PC-3 (cell line): Measurements from ENCODE around the gene NCR2. TPM values are rescaled to one million over a fixed set of nuclear protein-coding genes. Genes with fewer than 3 reads are reported as not detected.

Experiments
- ATAC-seq: fragments of 200-7000 bp; cut with Tn5 transposase; 2 replicates; pipeline ENCODE4 v1.9.1; 2020; ENCODE audit warnings: mild to moderate bottlenecking, moderate library complexity
- BruUV-seq: library from RNA; stranded (reverse); fragments of 400-500 nt; replicated peaks from 2 replicates; lab custom pipeline; 2021; lab: Mats Ljungman, UMichigan
- CTCF ChIA-PET: fragments of 300-600 bp; sonication (Branson Sonifier 250); formaldehyde crosslinking; loops from one replicate; lab custom pipeline; 2022; ENCODE audit warnings: antibody characterized with exemption; lab: Charles Lee
- POLR2A ChIA-PET: fragments of 300-600 bp; sonication (Branson Sonifier 250); formaldehyde crosslinking; loops from one replicate; lab custom pipeline; 2022; ENCODE audit warnings: antibody characterized with exemption; ENCODE audit not compliant: unreplicated experiment; lab: Charles Lee
- DNase-seq: peaks from one replicate; pipeline ENCODE4 v3.0.0-alpha.2; 2015
- H2AFZ ChIP-seq: fragments of 300-600 bp; sonication (generic); 2 replicates; pipeline ENCODE4 v1.6.0; 2016; ENCODE audit warnings: antibody characterized with exemption, low read length
- H3F3A ChIP-seq: fragments of 300-600 bp; sonication (generic); one replicate; pipeline ENCODE4 v1.6.0; 2017; ENCODE audit warnings: antibody characterized with exemption, low read length, control low read depth, mild to moderate bottlenecking; ENCODE audit not compliant: unreplicated experiment
- H3K27ac ChIP-seq: fragments of 300-600 bp; sonication (generic); 2 replicates; pipeline ENCODE4 v1.5.1; 2016; ENCODE audit warnings: mild to moderate bottlenecking, low read length
- H3K27me3 ChIP-seq: fragments of 300-600 bp; sonication (generic); 2 replicates; pipeline ENCODE4 v1.6.1; 2016; ENCODE audit warnings: low read length, mixed read lengths
- H3K36me3 ChIP-seq: fragments of 300-600 bp; sonication (generic); 2 replicates; pipeline ENCODE4 v1.6.1; 2016; ENCODE audit warnings: low read depth, mixed run types, low read length, mixed read lengths
- H3K4me1 ChIP-seq: fragments of 300-600 bp; sonication (generic); 2 replicates; pipeline ENCODE4 v1.5.1; 2016; ENCODE audit warnings: low read length; ENCODE audit not compliant: insufficient read depth
- H3K4me2 ChIP-seq: fragments of 300-600 bp; sonication (generic); 2 replicates; pipeline ENCODE4 v1.6.0; 2016; ENCODE audit warnings: low read length
- H3K4me3 ChIP-seq: fragments of 300-600 bp; sonication (generic); 2 replicates; pipeline ENCODE4 v1.5.1; 2016; ENCODE audit warnings: mild to moderate bottlenecking, low read length, mixed read lengths
- H3K79me2 ChIP-seq: fragments of 300-600 bp; sonication (generic); 2 replicates; pipeline ENCODE4 v1.6.1; 2017; ENCODE audit warnings: low read length, mixed read lengths
- H3K9ac ChIP-seq: fragments of 300-600 bp; sonication (generic); 2 replicates; pipeline ENCODE4 v1.6.0; 2016; ENCODE audit warnings: mild to moderate bottlenecking, low read length
- H3K9me2 ChIP-seq: fragments of 300-600 bp; sonication (generic); replicated peaks from 2 replicates; pipeline ENCODE4 v1.6.1; 2016; ENCODE audit warnings: mixed run types, low read length, mixed read lengths
- H3K9me3 ChIP-seq: fragments of 300-600 bp; sonication (generic); 2 replicates; pipeline ENCODE4 v1.6.1; 2016; ENCODE audit warnings: low read length, mixed read lengths
- H4K20me1 ChIP-seq: fragments of 300-600 bp; sonication (generic); 2 replicates; pipeline ENCODE4 v1.6.1; 2016; ENCODE audit warnings: low read length, mixed read lengths
- EZH2 ChIP-seq: fragments of 300-600 bp; sonication (generic); IDR thresholded peaks from one replicate; pipeline ENCODE4 v1.6.1; 2017; ENCODE audit warnings: antibody characterized with exemption, mild to moderate bottlenecking, low read length; ENCODE audit not compliant: unreplicated experiment
- EZH2phosphoT487 ChIP-seq: fragments of 300-600 bp; sonication (generic); IDR thresholded peaks from 2 replicates; pipeline ENCODE4 v1.6.1; 2018; ENCODE audit warnings: mild to moderate bottlenecking, antibody characterized with exemption, low read length, borderline replicate concordance
- intact Hi-C: fragments of 100-400 bp; cut with micrococcal nuclease; formaldehyde crosslinking; loops from 2 replicates; pipeline ENCODE4 v1.9.0; 2023
- total RNA-seq: library from RNA; depleted of rRNA; stranded (reverse); fragments of >200 nt; gene quantifications from 2 replicates; pipeline ENCODE4 v1.2.3, GENCODE V29; 2014
- TF ChIP-seq, protein P1 (sequence below): fragments of 300-600 bp; sonication (generic); conservative IDR thresholded peaks from 2 replicates; pipeline ENCODE4 v1.5.1; 2017; ENCODE audit warnings: antibody characterized with exemption, low read depth, mild to moderate bottlenecking, low read length

The NCR2 gene
- total RNA-seq, 1 experiment from 2014 or later: not detected

DNA sequence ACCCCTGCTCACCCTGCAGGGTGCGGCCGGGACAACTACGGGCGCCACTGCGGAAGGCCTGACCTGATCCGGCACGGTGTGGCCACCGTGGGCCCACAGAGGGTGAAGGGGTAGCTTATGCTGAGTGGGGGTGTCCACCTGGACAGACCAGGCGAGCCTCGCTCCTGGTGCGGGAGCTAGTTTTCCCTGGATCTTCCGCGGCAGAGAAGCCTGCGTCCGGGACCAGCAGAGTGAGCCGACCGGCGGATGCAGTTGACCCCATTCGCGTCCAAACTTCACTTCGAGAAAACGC, 38.2 kb downstream of the NCR2 start:
- Histone ChIP-seq H3K4me1 (peaks cover 5% of the 10 kb centered on the region; the same call in 1 of the 2 replicates), H3K36me3 (no peaks in the 10 kb centered on the region; the same call in 1 of the 2 replicates), H2AFZ (no peak overlapping the region), H3K9me2 (no peaks in the 10 kb centered on the region), H3K27me3 (peaks cover 64% of the 10 kb centered on the region), H3K9me3 (no peaks in the 10 kb centered on the region), H3K79me2 (no peaks in the 10 kb centered on the region), H3K4me3 (no peak overlapping the region), H4K20me1 (no peaks in the 10 kb centered on the region), H3K4me2 (no peak overlapping the region), H3F3A (no peaks in the 10 kb centered on the region), H3K27ac (no peak overlapping the region), H3K9ac (no peak overlapping the region)
- BruUV-seq: no TSS peak
- DNase-seq (no peak), ATAC-seq (no peak)
- TF ChIP-seq EZH2phosphoT487 (peak; percentile 41; the same call in 1 of the 2 replicates), EZH2 (no peak)
- TF ChIP-seq, protein P1, sequence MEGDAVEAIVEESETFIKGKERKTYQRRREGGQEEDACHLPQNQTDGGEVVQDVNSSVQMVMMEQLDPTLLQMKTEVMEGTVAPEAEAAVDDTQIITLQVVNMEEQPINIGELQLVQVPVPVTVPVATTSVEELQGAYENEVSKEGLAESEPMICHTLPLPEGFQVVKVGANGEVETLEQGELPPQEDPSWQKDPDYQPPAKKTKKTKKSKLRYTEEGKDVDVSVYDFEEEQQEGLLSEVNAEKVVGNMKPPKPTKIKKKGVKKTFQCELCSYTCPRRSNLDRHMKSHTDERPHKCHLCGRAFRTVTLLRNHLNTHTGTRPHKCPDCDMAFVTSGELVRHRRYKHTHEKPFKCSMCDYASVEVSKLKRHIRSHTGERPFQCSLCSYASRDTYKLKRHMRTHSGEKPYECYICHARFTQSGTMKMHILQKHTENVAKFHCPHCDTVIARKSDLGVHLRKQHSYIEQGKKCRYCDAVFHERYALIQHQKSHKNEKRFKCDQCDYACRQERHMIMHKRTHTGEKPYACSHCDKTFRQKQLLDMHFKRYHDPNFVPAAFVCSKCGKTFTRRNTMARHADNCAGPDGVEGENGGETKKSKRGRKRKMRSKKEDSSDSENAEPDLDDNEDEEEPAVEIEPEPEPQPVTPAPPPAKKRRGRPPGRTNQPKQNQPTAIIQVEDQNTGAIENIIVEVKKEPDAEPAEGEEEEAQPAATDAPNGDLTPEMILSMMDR: no peak
- intact Hi-C loops: no loop called here
- ChIA-PET POLR2A (no interaction called here), CTCF (no interaction called here)

DNA sequence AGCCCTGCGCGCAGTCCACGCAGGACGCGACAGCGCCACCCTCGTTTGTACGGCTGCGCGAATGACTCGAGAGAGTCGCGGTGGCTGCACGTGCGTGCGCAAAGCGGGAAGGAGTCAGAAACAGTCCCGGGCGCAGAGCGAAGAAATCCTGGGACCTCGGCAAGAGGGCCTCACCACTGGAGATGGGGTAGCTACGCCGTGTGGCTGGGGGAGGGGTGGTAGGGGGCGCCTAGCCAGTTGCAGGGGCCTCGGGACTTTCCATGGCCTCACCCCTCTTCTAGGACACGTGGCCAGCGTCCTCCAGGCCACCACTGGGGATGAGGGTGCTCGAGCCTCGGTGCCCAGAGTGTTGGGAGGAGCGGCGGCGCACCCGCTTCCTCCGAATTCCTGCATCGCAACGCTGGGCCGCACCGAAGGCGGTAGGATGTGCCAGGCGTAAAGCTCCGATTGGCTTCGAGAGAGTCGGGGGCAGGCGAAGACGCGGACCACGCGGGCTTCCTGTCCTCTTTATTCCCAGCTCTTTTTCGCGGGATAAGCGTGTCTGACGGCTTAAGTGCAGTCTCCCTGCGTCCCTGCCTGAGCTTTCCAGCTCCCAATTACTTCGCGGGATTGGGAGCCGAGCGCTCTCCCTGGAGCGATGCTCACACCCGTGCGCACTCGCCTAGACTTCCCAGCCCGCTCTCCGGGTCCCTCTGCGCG, 38.7 kb downstream of the NCR2 start:
- Histone ChIP-seq H4K20me1 (no peaks in the 10 kb centered on the region), H3K9me2 (no peaks in the 10 kb centered on the region), H3K79me2 (no peaks in the 10 kb centered on the region), H3K4me2 (no peak overlapping the region), H2AFZ (no peak overlapping the region), H3K9ac (no peak overlapping the region), H3K4me1 (peaks cover 5% of the 10 kb centered on the region; the same call in 1 of the 2 replicates), H3K27ac (no peak overlapping the region), H3K27me3 (peaks cover 68% of the 10 kb centered on the region), H3K4me3 (no peak overlapping the region), H3K9me3 (no peaks in the 10 kb centered on the region), H3K36me3 (no peaks in the 10 kb centered on the region), H3F3A (no peaks in the 10 kb centered on the region)
- no TSS peak for BruUV-seq
- ChIA-PET POLR2A (no interaction called here), CTCF (no interaction called here)
- ATAC-seq (no peak), DNase-seq (no peak)
- TF ChIP-seq EZH2: peak; percentile 69
- TF ChIP-seq EZH2phosphoT487: no peak
- TF ChIP-seq, protein P1: no peak
- intact Hi-C loops: no loop called here
